ENCODE data around the gene BHLHE23. TPM values are rescaled to one million over a fixed set of nuclear protein-coding genes. Genes with fewer than 3 reads are reported as not detected.

BHLHE23 gene
- total RNA-seq, 1 experiment from 2014 or later: not detected

DNA sequence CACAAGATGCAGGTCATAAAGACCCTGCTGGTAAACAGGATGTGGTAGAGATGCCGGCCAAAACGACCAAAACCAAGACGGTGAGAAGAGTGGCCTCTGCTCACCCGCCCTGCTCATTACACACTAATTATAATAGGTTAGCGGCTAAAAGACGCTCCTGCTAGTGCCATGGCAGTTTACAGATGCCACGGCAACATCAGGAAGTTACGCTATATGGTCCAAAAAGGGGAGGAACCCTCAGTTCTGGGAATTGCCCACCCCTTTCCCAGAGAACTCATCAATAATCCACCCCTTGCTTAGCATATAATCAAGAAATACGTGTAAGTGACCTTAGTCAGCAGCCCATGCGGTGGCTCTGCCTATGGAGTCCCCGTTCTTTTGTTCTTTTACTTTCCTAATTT lies 17.6 kb downstream of the BHLHE23 start:
- Mint-ChIP-seq H3K9me3 (ENCODE audit: low read depth, unreplicated experiment) (no peaks in the 10 kb centered on the region), H3K36me3 (ENCODE audit: insufficient read depth, unreplicated experiment) (no peaks in the 10 kb centered on the region), H3K27ac (ENCODE audit: unreplicated experiment) (no peak overlapping the region), H3K4me3 (ENCODE audit: low read depth, unreplicated experiment) (no peak overlapping the region), H3K27me3 (ENCODE audit: unreplicated experiment) (peaks cover 99% of the 10 kb centered on the region), H3K4me1 (ENCODE audit: low read depth, unreplicated experiment) (no peaks in the 10 kb centered on the region)
- BruUV-seq (replicated peaks): no TSS peak
- TF ChIP-seq, protein P1, sequence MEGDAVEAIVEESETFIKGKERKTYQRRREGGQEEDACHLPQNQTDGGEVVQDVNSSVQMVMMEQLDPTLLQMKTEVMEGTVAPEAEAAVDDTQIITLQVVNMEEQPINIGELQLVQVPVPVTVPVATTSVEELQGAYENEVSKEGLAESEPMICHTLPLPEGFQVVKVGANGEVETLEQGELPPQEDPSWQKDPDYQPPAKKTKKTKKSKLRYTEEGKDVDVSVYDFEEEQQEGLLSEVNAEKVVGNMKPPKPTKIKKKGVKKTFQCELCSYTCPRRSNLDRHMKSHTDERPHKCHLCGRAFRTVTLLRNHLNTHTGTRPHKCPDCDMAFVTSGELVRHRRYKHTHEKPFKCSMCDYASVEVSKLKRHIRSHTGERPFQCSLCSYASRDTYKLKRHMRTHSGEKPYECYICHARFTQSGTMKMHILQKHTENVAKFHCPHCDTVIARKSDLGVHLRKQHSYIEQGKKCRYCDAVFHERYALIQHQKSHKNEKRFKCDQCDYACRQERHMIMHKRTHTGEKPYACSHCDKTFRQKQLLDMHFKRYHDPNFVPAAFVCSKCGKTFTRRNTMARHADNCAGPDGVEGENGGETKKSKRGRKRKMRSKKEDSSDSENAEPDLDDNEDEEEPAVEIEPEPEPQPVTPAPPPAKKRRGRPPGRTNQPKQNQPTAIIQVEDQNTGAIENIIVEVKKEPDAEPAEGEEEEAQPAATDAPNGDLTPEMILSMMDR (IDR thresholded peaks at IDR 0.05; ENCODE audit: unreplicated experiment): no peak
- CTCF ChIA-PET: no interaction called here
- intact Hi-C loops (cut with micrococcal nuclease; ENCODE audit: unreplicated experiment): no loop called here
- DNase-seq: no peak

DNA sequence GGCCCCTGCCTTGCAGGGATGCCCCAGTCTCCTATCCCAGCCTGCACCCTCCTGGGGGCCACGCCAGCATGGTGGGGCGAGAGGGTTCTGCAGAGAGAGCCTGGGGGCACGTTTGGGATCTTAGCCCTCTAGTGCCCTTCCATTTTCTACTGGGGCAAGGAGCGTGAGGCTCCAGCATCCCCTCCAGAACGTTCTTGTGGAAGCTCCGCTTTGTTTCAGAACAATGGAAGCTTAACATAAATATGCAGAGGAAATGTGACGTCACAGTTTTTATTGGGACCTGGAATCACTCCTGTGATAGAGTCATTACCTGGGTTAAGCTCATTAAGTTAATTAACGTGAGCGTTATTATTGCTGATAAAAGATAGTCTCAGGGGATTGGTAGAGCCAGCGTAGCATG lies 19.6 kb downstream of the BHLHE23 start:
- H3K9me3 Mint-ChIP-seq (ENCODE audit: low read depth, unreplicated experiment): no peaks in the 10 kb centered on the region
- CTCF ChIA-PET: interaction anchor here (0.7 kb wide), 3 partner anchors 12 to 224 kb away, joined by 3 to 5 read pairs (median 4); no protein-coding TSS in a partner anchor
- no peak overlapping the region for H3K4me3 Mint-ChIP-seq (ENCODE audit: low read depth, unreplicated experiment)
- no peak overlapping the region for H3K27ac Mint-ChIP-seq (ENCODE audit: unreplicated experiment)
- H3K36me3 Mint-ChIP-seq (ENCODE audit: insufficient read depth, unreplicated experiment): no peaks in the 10 kb centered on the region
- no TSS peak for BruUV-seq (replicated peaks)
- intact Hi-C loops (cut with micrococcal nuclease; ENCODE audit: unreplicated experiment): no loop called here
- H3K4me1 Mint-ChIP-seq (ENCODE audit: low read depth, unreplicated experiment): no peaks in the 10 kb centered on the region
- TF ChIP-seq, protein P1 (IDR thresholded peaks at IDR 0.05; ENCODE audit: unreplicated experiment): no peak
- peaks cover 100% of the 10 kb centered on the region for H3K27me3 Mint-ChIP-seq (ENCODE audit: unreplicated experiment)
- DNase-seq: no peak

DNA sequence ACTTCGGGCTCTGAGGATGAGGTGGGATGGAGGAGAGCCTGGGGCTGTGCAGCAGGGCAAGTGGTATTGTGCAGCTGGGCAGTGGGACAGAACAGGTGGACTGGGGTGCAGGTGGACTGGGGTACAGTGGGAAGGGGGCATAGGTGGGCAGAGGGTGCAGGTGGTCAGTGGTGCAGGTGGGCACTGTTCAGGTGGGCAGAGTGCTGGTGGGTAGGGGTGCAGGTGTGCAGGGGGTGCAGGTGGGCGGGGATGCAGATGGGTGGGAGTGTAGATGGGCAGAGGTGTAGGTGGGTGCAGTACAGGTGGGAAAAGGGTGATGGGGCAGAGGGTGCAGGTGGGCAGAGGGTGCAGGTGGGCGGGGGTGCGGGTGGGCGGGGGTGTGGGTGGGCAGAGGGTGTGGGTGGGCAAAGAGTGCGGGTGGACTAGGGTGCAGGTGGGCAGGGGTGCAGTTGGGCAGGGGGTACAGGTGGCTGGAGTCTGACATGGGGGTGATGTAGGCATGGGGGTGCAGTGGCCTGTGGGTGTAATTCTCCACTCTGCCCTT lies 20.4 kb downstream of the BHLHE23 start:
- peaks cover 6% of the 10 kb centered on the region for H3K36me3 Mint-ChIP-seq (ENCODE audit: insufficient read depth, unreplicated experiment)
- no peak overlapping the region for H3K4me3 Mint-ChIP-seq (ENCODE audit: low read depth, unreplicated experiment)
- TF ChIP-seq, protein P1 (IDR thresholded peaks at IDR 0.05; ENCODE audit: unreplicated experiment): no peak
- no peaks in the 10 kb centered on the region for H3K9me3 Mint-ChIP-seq (ENCODE audit: low read depth, unreplicated experiment)
- no TSS peak for BruUV-seq (replicated peaks)
- H3K4me1 Mint-ChIP-seq (ENCODE audit: low read depth, unreplicated experiment): no peaks in the 10 kb centered on the region
- intact Hi-C loops (cut with micrococcal nuclease; ENCODE audit: unreplicated experiment): no loop called here
- H3K27ac Mint-ChIP-seq (ENCODE audit: unreplicated experiment): no peak overlapping the region
- DNase-seq: no peak
- H3K27me3 Mint-ChIP-seq (ENCODE audit: unreplicated experiment): peaks cover 100% of the 10 kb centered on the region
- CTCF ChIA-PET: interaction anchor here (0.6 kb wide), 1 partner anchor 14 kb away, joined by 3 read pairs; no protein-coding TSS in a partner anchor

DNA sequence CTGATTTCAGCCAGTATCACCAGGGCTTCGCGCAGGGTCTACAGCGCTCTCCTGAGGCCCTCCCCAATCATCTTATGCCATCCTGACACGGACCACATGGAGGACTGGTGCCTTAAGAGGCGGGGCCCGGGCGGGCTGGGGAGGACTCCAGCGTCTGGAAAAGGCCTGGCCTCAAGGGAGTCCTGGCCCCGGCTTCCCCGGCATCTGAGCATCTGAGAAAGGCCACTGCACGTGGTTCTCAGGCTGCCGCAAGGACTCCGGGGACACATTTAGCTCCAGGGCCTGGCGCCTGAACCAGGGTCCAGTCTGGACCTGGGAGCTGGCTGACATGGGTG lies 21.4 kb downstream of the BHLHE23 start:
- intact Hi-C loops (cut with micrococcal nuclease; ENCODE audit: unreplicated experiment): no loop called here
- no peak overlapping the region for H3K27ac Mint-ChIP-seq (ENCODE audit: unreplicated experiment)
- no peak overlapping the region for H3K4me3 Mint-ChIP-seq (ENCODE audit: low read depth, unreplicated experiment)
- peaks cover 100% of the 10 kb centered on the region for H3K27me3 Mint-ChIP-seq (ENCODE audit: unreplicated experiment)
- H3K9me3 Mint-ChIP-seq (ENCODE audit: low read depth, unreplicated experiment): no peaks in the 10 kb centered on the region
- H3K4me1 Mint-ChIP-seq (ENCODE audit: low read depth, unreplicated experiment): no peaks in the 10 kb centered on the region
- DNase-seq: no peak
- BruUV-seq (replicated peaks): no TSS peak
- CTCF ChIA-PET: interaction anchor here (0.6 kb wide), 1 partner anchor 13 kb away, joined by 3 read pairs; no protein-coding TSS in a partner anchor
- peaks cover 9% of the 10 kb centered on the region for H3K36me3 Mint-ChIP-seq (ENCODE audit: insufficient read depth, unreplicated experiment)
- TF ChIP-seq, protein P1 (IDR thresholded peaks at IDR 0.05; ENCODE audit: unreplicated experiment): no peak
